ENCODE measurements around the gene AGPS. TPM values are rescaled to one million over a fixed set of nuclear protein-coding genes. Genes with fewer than 3 reads are reported as not detected.

Gene AGPS
- total and polyA plus RNA-seq, 2 donors (not counting 1 experiment from before 2014, with no cell fraction given): 2.2 to 25.5 TPM

GRCh38 chr2:177380181-177380580 is 12.4 kb upstream of the AGPS start:
- no peak overlapping the region for H2AFZ ChIP-seq (ENCODE audit: insufficient read depth, low read depth, low read length, poor library complexity, severe bottlenecking)
- Mint-ChIP-seq H3K4me3 (no peak overlapping the region), H3K9me3 (ENCODE audit: insufficient read depth) (no peaks in the 10 kb centered on the region), H3K27ac (no peak overlapping the region), H3K27me3 (no peaks in the 10 kb centered on the region), H3K4me1 (no peaks in the 10 kb centered on the region)
- ChIA-PET CTCF (no interaction called here), POLR2A (no interaction called here)
- no peaks in the 10 kb centered on the region for H3K9me3 ChIP-seq (ENCODE audit: control extremely low read depth in 1 of 3, control insufficient read depth in 2 of 3, insufficient read depth in 1 of 3, low read length in 2 of 3)
- H3K36me3 ChIP-seq (replicated peaks in 1 of 2; ENCODE audit: control extremely low read depth in 1 of 2, control insufficient read depth in 1 of 2, extremely low read depth in 1 of 2, insufficient read depth in 2 of 2, low read length in 1 of 2): no peaks in the 10 kb centered on the region
- intact Hi-C loops (cut with micrococcal nuclease): no loop called here
- TF ChIP-seq EZH2 (IDR thresholded peaks at IDR 0.05; ENCODE audit: borderline replicate concordance, insufficient read depth, low read depth, low read length, poor library complexity, severe bottlenecking): no peak
- TF ChIP-seq, protein P1, sequence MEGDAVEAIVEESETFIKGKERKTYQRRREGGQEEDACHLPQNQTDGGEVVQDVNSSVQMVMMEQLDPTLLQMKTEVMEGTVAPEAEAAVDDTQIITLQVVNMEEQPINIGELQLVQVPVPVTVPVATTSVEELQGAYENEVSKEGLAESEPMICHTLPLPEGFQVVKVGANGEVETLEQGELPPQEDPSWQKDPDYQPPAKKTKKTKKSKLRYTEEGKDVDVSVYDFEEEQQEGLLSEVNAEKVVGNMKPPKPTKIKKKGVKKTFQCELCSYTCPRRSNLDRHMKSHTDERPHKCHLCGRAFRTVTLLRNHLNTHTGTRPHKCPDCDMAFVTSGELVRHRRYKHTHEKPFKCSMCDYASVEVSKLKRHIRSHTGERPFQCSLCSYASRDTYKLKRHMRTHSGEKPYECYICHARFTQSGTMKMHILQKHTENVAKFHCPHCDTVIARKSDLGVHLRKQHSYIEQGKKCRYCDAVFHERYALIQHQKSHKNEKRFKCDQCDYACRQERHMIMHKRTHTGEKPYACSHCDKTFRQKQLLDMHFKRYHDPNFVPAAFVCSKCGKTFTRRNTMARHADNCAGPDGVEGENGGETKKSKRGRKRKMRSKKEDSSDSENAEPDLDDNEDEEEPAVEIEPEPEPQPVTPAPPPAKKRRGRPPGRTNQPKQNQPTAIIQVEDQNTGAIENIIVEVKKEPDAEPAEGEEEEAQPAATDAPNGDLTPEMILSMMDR (IDR thresholded peaks at IDR 0.05): no peak
- H3K4me3 ChIP-seq (ENCODE audit: control extremely low read depth in 1 of 5, extremely low read depth in 1 of 5, insufficient read depth in 1 of 5, low read depth in 2 of 5, low read length in 4 of 5): no peak overlapping the region
- no CpG with 5 or more reads among the region's 3 CpGs for WGBS (ENCODE audit: insufficient coverage)
- H3K4me2 ChIP-seq (replicated peaks; ENCODE audit: low read depth, low read length, poor library complexity, severe bottlenecking): no peak overlapping the region
- H4K20me1 ChIP-seq (ENCODE audit: control insufficient read depth, insufficient read depth, low read length, poor library complexity, severe bottlenecking): no peaks in the 10 kb centered on the region
- H3K4me1 ChIP-seq (ENCODE audit: control insufficient read depth in 2 of 2, insufficient read depth in 2 of 2, low read length in 2 of 2): no peaks in the 10 kb centered on the region
- H3K9ac ChIP-seq (ENCODE audit: low read length): no peak overlapping the region
- no peaks in the 10 kb centered on the region for H3K27me3 ChIP-seq (replicated peaks in 1 of 4; ENCODE audit: control extremely low read depth in 1 of 4, control insufficient read depth in 3 of 4, insufficient read depth in 4 of 4, low read length in 3 of 4)
- H3K79me2 ChIP-seq (ENCODE audit: control insufficient read depth, insufficient read depth, low read length): no peaks in the 10 kb centered on the region
- no peak for ATAC-seq (ENCODE audit: low read depth)
- DNase-seq: no peak
- H3K27ac ChIP-seq (ENCODE audit: low read length in 2 of 2): no peak overlapping the region

DNA sequence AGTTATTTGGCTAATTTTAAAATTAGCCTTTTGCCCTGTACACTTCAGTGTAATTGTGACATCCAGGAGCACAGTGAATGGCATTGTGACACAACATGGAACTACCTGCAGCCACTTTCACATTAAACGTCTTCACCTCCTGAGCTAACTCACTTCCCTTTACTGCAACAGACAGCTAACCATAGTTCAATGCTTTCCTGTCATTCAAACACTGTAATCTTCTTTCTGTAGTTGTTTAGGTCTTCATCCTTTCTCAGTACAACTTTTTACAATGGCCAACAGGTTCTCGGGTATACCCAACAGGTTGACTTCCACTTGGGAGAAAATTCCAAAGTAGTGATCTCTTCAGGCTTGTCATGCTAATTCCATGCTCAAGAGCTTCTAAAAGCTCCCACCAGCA is 8.6 kb upstream of the AGPS start:
- Mint-ChIP-seq H3K27ac (no peak overlapping the region), H3K27me3 (no peaks in the 10 kb centered on the region), H3K4me1 (no peaks in the 10 kb centered on the region), H3K9me3 (ENCODE audit: insufficient read depth) (no peaks in the 10 kb centered on the region), H3K4me3 (no peak overlapping the region)
- Histone ChIP-seq H2AFZ (ENCODE audit: insufficient read depth, low read depth, low read length, poor library complexity, severe bottlenecking) (no peak overlapping the region), H4K20me1 (ENCODE audit: control insufficient read depth, insufficient read depth, low read length, poor library complexity, severe bottlenecking) (no peaks in the 10 kb centered on the region), H3K9me3 (ENCODE audit: control extremely low read depth in 1 of 3, control insufficient read depth in 2 of 3, insufficient read depth in 1 of 3, low read length in 2 of 3) (no peaks in the 10 kb centered on the region), H3K79me2 (ENCODE audit: control insufficient read depth, insufficient read depth, low read length) (no peaks in the 10 kb centered on the region), H3K4me1 (ENCODE audit: control insufficient read depth in 2 of 2, insufficient read depth in 2 of 2, low read length in 2 of 2) (no peaks in the 10 kb centered on the region), H3K27me3 (replicated peaks in 1 of 4; ENCODE audit: control extremely low read depth in 1 of 4, control insufficient read depth in 3 of 4, insufficient read depth in 4 of 4, low read length in 3 of 4) (no peaks in the 10 kb centered on the region), H3K9ac (ENCODE audit: low read length) (no peak overlapping the region), H3K27ac (ENCODE audit: low read length in 2 of 2) (no peak overlapping the region), H3K4me2 (replicated peaks; ENCODE audit: low read depth, low read length, poor library complexity, severe bottlenecking) (no peak overlapping the region), H3K36me3 (replicated peaks in 1 of 2; ENCODE audit: control extremely low read depth in 1 of 2, control insufficient read depth in 1 of 2, extremely low read depth in 1 of 2, insufficient read depth in 2 of 2, low read length in 1 of 2) (no peaks in the 10 kb centered on the region), H3K4me3 (ENCODE audit: control extremely low read depth in 1 of 5, extremely low read depth in 1 of 5, insufficient read depth in 1 of 5, low read depth in 2 of 5, low read length in 4 of 5) (no peak overlapping the region)
- no CpG with 5 or more reads among the region's 2 CpGs for WGBS (ENCODE audit: insufficient coverage)
- ATAC-seq (ENCODE audit: low read depth) (no peak), DNase-seq (no peak)
- ChIA-PET POLR2A (no interaction called here), CTCF (interaction anchor here (1.2 kb wide), 1 partner anchor 219 kb away, joined by 3 read pairs; no protein-coding TSS in a partner anchor)
- TF ChIP-seq, protein P1 (IDR thresholded peaks at IDR 0.05): no peak
- no peak for TF ChIP-seq EZH2 (IDR thresholded peaks at IDR 0.05; ENCODE audit: borderline replicate concordance, insufficient read depth, low read depth, low read length, poor library complexity, severe bottlenecking)
- intact Hi-C loops (cut with micrococcal nuclease): no loop called here

Measured in B cell (primary cell).